GM21423 (cell line): ENCODE measurements around the gene TBX1.

Experiments
- ATAC-seq: cut with Tn5 transposase; IDR thresholded peaks from one replicate; pipeline ENCODE4 v1.9.1; 2021; ENCODE audit warnings: mild to moderate bottlenecking, moderate library complexity; ENCODE audit not compliant: unreplicated experiment

The TBX1 gene

GRCh38 chr22:19797086-19798002 is 36.8 kb downstream of the TBX1 start:
- no peak for ATAC-seq

- ATAC-seq: no peak
Measured at GRCh38 chr22:19798003-19798665, 37.6 kb downstream of the TBX1 start.

- ATAC-seq: no peak
Measured at GRCh38 chr22:19798891-19799293, 38.3 kb downstream of the TBX1 start.

GRCh38 chr22:19799322-19800190 is 39.0 kb downstream of the TBX1 start:
- ATAC-seq: no peak

GRCh38 chr22:19800306-19800705 is 39.7 kb downstream of the TBX1 start:
- no peak for ATAC-seq

GRCh38 chr22:19800761-19801244 is 40.2 kb downstream of the TBX1 start:
- ATAC-seq: no peak

GRCh38 chr22:19801340-19802000 is 40.9 kb downstream of the TBX1 start:
- ATAC-seq: no peak

- no peak for ATAC-seq
Measured at GRCh38 chr22:19802001-19802893, 41.7 kb downstream of the TBX1 start.

GRCh38 chr22:19802894-19803735 is 42.5 kb downstream of the TBX1 start:
- ATAC-seq: no peak

- no peak for ATAC-seq
Measured at GRCh38 chr22:19803736-19804267, 43.2 kb downstream of the TBX1 start.

- ATAC-seq: no peak
Measured at GRCh38 chr22:19805821-19806212, 45.2 kb downstream of the TBX1 start.

- no peak for ATAC-seq
Measured at GRCh38 chr22:19806213-19807160, 45.9 kb downstream of the TBX1 start.

GRCh38 chr22:19807161-19807913 is 46.8 kb downstream of the TBX1 start:
- no peak for ATAC-seq

GRCh38 chr22:19807914-19808872 is 47.6 kb downstream of the TBX1 start:
- no peak for ATAC-seq

- ATAC-seq: no peak
Measured at GRCh38 chr22:19808873-19809478, 48.4 kb downstream of the TBX1 start.
